OCI-M2 (cell line): ENCODE measurements around the gene RYR2.
"Not testable (repeated sequence)": the region's sequence is repeated elsewhere in the genome, so short reads cannot be mapped to it uniquely, and the experiment has no call there.

Source experiments
- DNase-seq: peaks from one replicate; lab custom pipeline; 2025; ENCODE audit not compliant: unreplicated experiment; lab: John Stamatoyannopoulos, UW

RYR2 gene

DNA sequence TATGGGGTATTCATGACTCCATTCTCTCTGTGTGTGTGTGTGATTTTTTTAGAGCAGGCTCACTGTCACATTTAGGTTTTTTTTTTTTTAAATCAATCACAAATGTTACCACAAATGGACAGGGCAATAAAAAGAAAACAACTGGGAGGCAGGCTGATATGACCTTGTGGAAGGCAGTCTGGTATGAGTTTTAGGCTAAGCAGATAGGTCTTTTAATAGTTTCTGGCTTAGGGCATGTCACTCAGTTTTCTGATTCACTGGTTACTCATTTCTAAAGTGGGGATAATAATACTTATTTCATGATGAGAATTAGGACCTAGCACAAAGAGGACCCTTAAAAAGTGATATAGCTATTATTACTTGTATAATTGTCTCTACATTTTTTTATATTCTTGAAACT, 278.9 kb downstream of the RYR2 start:
- no peak for DNase-seq

DNA sequence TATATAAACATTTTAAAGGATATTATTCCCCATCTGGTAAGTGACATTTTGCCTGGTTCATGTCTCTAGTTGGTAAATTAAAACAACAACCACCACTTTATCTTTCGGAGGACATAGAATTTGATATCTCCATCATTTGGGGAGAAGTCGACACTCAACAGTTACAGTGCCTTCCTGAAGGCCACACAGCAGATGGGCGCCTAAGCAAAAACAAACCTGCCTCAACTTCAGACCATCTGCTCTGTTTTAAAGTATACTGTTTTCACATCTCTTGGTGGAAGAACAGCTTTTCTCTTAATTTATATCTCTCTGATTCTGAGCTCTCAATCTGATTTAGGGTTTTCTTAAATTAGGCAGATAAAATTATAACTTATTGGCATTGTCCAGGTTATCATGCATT, 282.2 kb downstream of the RYR2 start:
- no peak for DNase-seq

DNA sequence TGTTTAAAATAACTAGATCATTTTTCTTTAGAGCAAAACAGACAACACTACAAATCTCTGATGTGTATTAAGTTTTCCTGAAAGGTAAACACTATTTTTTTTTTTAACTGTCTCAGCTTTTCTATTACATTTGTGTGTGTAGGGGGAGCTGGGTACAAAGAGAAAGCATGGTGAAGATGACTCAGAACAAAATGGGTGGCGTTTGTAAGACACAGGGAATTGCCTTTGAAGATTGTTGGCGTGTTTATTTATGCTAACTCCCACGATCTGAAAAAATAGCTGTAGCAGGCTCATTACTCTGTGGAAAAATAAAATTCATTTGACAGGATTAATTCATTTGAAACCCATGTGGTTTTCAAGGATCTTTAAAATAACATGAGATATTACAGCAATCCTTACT, 285.1 kb downstream of the RYR2 start:
- no peak for DNase-seq

DNA sequence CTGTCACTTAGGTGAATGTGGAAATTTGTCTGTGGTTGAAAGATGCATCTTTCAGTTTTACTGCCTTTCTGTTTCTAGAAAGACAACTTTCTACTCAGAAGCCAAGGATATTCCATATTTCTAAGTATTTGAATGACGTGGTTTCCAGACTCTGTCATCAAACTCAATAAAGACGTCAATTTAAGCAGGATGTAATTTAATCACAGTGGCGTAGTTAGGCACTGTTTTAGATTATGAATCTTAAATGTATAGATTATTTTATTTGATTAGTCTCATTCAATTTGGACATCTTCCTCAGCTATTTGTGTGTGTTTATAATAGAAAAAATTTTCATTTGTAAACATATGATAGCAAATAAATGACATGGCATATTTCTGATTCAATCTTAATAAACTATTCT, 298.9 kb downstream of the RYR2 start:
- no peak for DNase-seq

DNA sequence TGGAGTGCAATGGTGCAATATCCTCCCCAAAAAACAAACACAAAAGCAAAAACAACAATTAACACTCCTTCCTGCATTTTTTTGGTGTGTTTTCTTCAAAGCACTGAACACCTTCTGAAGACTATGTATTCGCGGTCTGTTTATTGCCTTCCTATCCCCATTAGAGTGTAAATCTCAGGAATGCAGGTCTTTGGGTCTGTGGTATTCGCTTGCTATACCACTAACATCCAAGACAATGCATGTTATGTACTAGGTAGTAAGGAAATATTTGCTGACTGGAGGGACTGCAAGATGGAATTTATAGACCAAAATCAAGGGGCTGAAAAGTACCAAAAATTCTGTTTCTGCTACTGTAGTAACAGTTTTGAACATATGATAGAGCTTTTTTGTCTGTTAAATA, 299.4 kb downstream of the RYR2 start:
- DNase-seq: no peak

DNA sequence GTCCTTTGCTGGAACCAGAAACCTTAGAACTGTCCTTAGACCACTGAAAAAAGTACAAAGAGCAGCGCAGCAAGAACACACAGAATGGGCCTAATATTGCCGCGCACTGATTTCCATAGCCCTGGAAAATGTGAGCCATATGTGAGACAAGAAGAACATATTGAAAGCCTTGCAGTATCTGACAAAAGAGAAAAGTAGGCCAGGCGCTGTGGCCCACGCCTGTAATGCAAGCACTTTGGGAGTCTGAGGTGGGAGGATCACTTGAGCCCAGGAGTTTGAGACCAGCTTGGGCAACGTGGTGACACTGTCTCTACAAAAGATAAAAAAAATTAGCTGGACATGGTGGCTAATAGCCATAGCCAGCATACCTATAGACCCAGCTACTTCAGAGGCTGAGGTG, 300.7 kb downstream of the RYR2 start:
- DNase-seq: no peak

DNA sequence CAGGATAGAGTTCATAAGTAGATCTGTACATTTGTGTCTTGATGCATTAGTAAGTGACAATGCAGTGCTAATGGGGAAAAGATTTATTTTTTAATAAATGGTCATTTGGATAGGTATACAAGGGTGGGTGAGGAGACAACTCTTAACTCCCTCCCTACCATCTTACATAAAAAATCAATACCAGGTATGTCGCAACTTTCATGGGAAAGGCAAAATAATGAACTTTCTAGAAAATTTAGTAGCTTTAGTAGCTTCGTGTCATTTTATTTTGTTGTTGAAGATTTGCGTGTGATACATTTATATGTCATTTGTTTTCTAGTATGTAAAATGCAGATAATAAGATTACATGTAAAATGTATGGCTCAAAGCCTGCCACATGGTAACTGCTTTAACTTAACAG, 310.8 kb downstream of the RYR2 start:
- DNase-seq: no peak

DNA sequence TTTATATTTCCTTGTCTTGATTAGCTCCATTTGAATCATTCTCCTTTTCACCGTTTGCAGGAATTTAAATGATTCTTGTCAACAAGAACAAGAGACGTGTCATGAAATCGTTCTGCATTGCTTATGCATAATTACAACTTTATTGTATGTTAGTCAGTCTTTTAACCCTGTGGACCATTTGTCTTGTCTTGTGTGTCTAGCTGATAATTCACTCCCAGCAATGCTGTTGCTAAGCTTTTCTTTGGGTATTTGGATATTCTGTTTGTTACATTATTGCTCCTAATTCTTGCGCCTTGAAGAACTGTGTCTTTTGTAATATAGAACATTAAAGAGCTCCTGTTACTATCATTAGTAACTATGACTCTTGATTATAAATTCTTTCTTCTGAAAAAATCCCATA, 311.9 kb downstream of the RYR2 start:
- DNase-seq: no peak

DNA sequence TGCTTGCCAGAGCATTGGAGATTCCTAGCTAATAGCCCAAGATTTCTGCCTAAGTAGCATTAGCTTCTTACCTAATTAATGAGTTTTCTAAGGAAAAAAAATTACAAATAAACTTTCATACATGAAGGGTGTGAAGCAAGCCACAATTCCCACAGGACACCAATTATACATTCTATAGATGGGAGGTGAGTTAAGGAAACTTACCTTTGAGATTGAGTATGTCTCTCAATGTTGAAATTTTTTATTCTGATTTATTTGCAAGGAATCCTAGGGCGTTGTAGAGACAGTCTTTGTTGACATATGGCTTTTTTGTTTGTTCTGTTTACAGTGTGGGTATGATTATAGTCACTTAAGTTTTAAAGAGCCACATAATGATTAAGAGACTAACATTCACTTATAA, 313.0 kb downstream of the RYR2 start:
- no peak for DNase-seq

DNA sequence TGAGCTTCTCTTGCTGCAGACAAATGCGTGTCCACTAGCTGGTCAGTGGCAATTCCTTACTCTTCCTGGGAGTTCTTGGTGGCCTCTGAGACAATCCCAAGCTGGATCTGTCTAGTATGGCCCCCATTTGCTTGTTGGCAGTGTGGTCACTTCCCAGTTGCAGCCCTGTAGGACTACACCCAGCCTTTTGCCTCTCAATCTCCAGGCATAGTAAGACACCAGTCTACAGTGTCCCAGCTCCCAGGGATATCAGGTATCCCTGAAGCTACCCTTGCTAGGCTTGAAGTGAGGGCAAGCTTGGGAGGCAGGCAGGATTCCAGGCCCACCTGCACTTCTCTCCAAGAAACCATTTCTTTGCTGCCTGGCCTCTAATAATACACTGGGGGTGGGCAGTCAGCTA, 316.6 kb downstream of the RYR2 start:
- no peak for DNase-seq

DNA sequence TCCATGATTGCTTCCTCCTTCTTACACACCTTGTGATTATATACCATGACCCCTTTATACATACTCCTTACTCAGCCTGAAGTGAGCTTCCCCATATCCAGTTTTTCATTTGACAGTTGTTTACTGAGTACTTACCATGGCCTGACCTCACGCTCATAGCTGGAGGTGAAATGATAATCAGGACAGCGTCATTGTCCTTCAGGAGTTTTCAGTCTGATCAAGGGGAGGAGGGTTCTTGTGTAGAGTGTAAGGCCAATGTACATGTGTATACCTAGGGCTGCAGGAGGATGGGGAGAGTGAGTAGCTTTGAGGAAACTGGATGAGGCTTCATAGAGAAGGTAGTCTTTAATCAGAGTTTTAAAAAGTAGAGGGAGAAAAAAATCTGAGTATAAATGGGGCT, 325.8 kb downstream of the RYR2 start:
- no peak for DNase-seq

DNA sequence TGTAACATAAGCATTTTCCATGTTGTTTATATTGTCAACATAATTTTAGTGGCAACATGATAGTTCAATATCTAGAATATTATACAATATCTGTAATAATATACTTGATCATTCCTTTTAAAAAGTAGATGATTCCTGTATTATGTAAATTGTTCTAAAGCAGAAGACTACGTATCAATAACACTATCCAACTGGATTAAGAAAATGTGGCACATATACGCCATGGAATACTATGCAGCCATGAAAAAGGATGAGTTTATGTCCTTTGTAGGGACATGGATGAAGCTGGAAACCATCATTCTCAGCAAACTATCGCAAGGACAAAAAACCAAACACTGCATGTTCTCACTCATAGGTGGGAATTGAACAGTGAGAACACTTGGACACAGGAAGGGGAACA, 329.5 kb downstream of the RYR2 start:
- not testable (repeated sequence) for DNase-seq

DNA sequence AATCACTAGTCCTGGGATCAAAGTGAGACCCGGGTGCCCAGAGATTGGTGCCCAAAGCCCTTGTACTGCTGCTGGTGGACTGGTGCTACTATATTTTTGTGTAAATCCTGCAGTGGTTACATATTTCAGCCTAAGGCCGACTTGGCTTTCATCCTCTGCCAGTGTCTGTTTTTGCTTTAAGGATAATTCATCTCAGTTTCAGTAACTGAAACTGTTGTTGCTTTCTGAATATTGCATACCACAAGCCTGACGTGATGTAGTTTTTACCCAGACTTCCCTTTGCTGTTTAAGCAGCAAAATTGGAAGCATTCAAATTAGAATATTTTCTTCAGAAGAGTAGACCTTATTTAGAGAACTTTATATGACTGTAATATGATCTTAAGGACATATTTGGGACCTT, 341.8 kb downstream of the RYR2 start:
- no peak for DNase-seq

DNA sequence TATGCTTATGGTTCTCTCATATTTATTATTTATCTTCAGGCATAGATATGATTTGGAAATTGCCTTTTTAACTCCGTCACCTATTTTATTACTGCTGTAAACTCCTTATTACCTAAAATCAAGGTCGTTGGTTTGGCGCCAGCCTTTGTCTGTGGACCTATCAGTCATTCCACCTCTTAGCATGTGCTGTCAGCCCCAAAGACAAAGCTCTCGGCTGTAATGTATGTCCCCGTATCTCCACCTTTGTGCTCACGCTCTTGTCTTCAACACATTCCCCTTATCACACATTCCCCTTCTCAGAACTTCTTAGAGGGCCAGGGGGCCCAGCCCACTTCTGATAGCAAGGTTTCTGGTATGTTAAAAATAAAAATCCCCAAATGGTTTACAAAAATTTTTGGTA, 342.2 kb downstream of the RYR2 start:
- no peak for DNase-seq

DNA sequence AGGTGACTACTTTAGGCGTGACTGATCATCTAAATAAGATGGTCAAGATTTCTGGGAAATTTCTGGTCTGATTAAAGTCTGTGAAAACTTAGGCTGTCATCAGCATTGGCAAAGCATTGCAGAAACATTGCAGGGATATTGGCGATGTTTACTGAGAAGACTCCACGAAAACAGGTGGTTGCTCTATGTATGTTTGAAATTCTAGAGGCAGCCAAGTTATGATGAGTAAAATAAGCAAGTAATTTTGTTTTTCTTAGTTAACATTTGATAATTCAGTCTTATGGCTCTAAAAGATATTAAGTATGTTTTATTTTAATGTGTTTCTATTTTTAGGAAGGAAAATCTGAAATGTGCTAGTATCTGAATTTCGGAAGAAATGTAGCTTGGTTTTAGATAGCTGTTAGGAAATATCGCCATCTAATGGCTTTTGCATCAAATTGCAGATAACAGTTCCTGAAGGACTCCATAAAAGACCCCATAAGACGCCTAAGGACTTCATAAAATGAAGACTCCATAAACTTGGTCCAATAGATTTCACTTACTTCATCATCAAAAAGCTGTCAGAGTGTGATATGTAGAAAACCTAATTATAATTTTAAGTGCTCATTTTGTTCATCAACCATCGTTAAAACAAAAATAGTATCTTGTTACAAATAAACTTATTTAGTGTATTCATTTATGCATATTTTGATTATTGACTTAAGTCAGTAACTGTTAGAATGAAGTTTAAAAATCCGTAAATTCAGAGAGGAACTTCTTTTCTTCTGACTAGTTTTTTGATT, 344.6 kb downstream of the RYR2 start:
- DNase-seq: no peak

DNA sequence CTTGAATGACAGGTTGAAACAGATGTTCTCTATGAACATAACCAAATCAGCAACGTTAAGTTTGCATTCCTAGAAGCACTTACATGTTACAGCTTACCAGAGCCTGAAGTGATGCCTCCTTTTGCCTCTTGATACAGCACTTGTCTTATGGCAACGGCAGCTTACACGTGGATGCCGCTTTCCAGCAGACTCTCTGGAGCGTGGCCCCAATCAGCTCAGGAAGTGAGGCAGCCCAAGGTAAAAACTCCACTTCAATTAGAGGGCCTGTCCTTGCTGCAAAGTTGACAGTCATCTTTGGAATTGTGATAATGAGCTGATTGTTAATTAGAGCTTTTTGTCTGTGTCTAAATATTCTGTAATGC, 345.1 kb downstream of the RYR2 start:
- DNase-seq: no peak

DNA sequence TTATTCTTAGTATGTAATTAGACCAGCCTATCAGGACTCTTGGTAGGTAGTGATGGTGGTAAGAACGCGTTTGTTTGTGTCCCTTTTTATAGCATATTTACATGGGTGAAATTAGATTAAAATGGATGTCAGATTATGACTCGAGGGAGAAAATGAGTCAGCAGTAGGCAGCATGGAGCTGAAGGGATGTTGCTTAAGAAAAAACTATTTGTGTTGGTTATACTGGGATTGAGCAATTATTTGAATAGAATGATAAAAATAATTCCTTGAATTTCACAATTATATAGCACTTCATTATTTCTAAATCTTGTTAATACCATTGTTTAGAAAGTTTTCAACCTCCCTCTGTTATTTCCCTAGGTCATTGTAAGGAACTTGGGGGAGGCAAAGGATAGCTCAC, 348.8 kb downstream of the RYR2 start:
- no peak for DNase-seq

DNA sequence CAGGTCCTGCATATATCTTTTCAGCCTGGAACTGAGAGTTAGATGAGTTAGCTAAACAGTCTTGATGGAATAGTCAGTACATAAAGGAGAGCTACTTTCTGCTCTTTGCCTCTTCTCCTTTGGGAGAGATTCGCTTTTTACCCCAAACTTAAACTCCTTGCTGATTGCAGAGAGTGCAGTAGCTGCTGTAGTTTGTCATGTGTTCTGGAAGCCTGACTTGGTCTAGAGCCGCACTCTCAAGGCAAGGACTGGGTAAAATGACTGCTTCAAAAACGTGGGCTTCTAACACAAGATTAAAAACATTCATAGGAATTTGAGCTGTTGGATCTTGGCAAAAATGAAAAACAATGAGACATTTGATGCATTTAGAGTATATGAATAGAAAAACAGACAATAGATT, 351.6 kb downstream of the RYR2 start:
- DNase-seq: no peak

DNA sequence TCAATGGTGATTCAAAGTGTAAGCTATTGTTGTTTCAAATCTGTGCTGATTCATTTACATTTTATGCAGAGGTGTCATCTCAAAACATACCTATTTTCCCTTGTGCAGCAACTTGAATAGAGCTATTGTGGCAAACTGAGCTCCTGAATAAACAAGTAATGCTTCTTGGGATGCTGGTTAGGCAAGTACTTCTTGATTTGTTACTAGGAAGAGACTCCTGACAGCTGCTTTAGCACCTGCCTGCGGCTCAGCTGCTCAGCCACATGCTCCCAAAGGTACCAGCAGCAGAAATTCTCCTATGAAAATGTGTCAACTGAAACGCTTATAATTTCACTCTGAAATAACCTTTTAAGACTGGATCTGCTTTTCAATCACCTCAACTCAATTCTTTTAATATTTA, 352.3 kb downstream of the RYR2 start:
- DNase-seq: no peak

DNA sequence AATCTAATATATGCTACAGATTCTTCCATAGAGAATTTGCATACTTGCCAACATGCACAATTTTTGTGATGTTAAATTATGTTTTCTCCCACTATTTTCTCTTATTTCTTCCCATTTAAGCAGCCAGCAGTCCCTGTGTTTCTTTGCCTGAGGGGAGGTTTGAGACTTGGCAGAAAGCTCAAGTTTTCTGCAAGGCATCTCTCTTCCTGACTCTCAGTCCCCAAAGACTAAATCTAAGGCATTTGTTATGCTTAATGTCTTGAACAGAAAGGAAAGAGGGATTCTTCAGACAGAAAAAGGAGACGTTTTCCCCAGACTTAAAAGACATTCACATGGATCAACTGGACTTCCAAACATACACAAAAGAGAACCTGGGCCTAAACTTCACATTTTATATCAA, 354.4 kb downstream of the RYR2 start:
- DNase-seq: no peak

DNA sequence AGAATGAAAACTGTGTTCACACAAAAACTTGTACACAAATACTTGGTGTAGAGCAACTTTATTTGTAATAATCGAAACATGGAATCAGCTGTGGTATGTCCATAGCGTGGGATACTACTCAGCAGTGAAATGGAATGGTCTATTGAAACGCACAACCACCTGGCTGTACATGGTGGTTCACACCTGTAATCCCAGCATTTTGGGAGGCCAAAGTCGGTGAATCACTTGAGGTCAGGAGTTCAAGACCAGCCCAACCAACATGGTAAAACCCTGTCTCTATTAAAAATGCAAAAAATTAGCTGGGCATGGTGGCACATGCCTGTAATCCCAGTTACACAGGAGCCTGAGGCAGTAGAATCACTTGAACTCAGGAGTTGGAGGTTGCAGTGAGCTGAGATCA, 356.8 kb downstream of the RYR2 start:
- no peak for DNase-seq

DNA sequence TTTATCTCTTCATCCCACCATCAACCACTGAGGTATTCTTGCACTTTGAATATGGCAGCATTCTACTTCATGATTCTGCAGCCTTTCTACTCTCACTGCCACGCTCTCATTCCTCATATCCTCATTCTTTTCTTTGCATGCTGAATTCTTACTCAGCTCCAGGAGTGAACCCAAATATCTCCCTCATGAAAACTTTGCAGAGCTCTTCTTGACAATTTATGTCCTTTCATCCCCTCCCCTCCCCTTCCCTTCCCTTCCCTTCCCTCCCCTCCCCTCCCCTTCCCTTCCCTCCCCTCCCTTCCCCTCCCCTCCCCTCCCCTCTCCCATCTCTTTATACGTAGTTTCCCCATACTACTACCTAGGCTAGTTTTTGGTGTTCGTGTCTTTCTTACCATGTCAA, 363.9 kb downstream of the RYR2 start:
- DNase-seq: no peak

DNA sequence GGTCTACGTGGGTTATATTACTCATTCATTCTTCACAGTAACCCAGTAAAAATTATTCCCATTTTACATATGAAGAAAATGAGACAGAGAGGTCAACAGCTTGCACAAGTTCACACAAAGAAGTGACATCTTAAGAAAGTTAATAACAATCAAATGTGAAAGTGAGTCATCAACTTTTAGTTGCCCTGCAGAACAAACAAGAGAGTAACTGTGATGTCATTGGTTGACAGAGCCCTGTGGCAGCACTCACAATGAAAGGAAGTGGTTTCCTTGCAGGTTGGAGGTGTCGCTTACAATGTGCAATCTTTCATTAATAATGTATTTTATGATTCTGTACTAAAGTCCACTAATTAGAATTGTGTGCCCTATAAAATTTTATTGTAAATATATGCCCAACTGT, 369.6 kb downstream of the RYR2 start:
- no peak for DNase-seq
